ENCODE results near the gene SCGB1D1.
"Not testable (repeated sequence)": the region's sequence is repeated elsewhere in the genome, so short reads cannot be mapped to it uniquely, and the experiment has no call there.

Gene SCGB1D1

GRCh38 chr11:62204430-62204829 is 14.4 kb downstream of the SCGB1D1 start:
- TF ChIP-seq CTCF (conservative IDR thresholded peaks at IDR 0.05; ENCODE audit: low read length), result no peak
- H3K4me3 ChIP-seq (ENCODE audit: low read length), result no peak overlapping the region
- no peak for DNase-seq (ENCODE audit: low read depth)

- DNase-seq (ENCODE audit: low read depth), result no peak
- TF ChIP-seq CTCF (conservative IDR thresholded peaks at IDR 0.05; ENCODE audit: low read length), result no peak
- no peak overlapping the region for H3K4me3 ChIP-seq (ENCODE audit: low read length)
These were observed 15.4 kb downstream of the SCGB1D1 start for GRCh38 chr11:62205441-62205840.

GRCh38 chr11:62206276-62207066 is 16.5 kb downstream of the SCGB1D1 start:
- not testable (repeated sequence) for H3K4me3 ChIP-seq (ENCODE audit: low read length); DNase-seq (ENCODE audit: low read depth)

- no peak for DNase-seq (ENCODE audit: low read depth)
- H3K4me3 ChIP-seq (ENCODE audit: low read length), result no peak overlapping the region
- no peak for TF ChIP-seq CTCF (conservative IDR thresholded peaks at IDR 0.05; ENCODE audit: low read length)
These were observed 18.7 kb downstream of the SCGB1D1 start for GRCh38 chr11:62208785-62209144.

- peak; percentile 46 for TF ChIP-seq CTCF (conservative IDR thresholded peaks at IDR 0.05; ENCODE audit: low read length)
- DNase-seq (ENCODE audit: low read depth), result no peak
These were observed 27.3 kb downstream of the SCGB1D1 start for GRCh38 chr11:62217191-62217748.

GRCh38 chr11:62221498-62221897 is 31.5 kb downstream of the SCGB1D1 start:
- DNase-seq (ENCODE audit: low read depth), result no peak

More at GRCh38 chr11:62217191-62217748, 27.3 kb downstream of the SCGB1D1 start:
- no peak overlapping the region for H3K4me3 ChIP-seq (ENCODE audit: low read length)

GRCh38 chr11:62223095-62223494 is 33.1 kb downstream of the SCGB1D1 start:
- no peak for DNase-seq (ENCODE audit: low read depth)

More at GRCh38 chr11:62221498-62221897, 31.5 kb downstream of the SCGB1D1 start:
- no peak overlapping the region for H3K4me3 ChIP-seq (ENCODE audit: low read length)
- no peak for TF ChIP-seq CTCF (conservative IDR thresholded peaks at IDR 0.05; ENCODE audit: low read length)

More at GRCh38 chr11:62223095-62223494, 33.1 kb downstream of the SCGB1D1 start:
- no peak for TF ChIP-seq CTCF (conservative IDR thresholded peaks at IDR 0.05; ENCODE audit: low read length)
- no peak overlapping the region for H3K4me3 ChIP-seq (ENCODE audit: low read length)

Measured in AG10803 (cell line).